Glomerular visceral epithelial cell (primary cell): ENCODE results near the gene DALRD3.

Source experiments
- DNase-seq: peaks from one replicate; pipeline ENCODE4 v3.0.0-alpha.2; 2016; ENCODE audit errors: extremely low spot score

Gene DALRD3

GRCh38 chr3:49017971-49018706 is at the start of gene DALRD3:
Gene DALRD3 (minus strand): TSS chr3:49018580. CDS start chr3:49018564, 16 bp downstream.
- DNase-seq: peak; percentile 66

- DNase-seq: peak; percentile 7
These were observed 39.6 kb upstream of the DALRD3 start for GRCh38 chr3:49058011-49058410.

GRCh38 chr3:49057268-49057667 is 38.9 kb upstream of the DALRD3 start:
- no peak for DNase-seq

GRCh38 chr3:49054344-49054862 is 36.0 kb upstream of the DALRD3 start:
- DNase-seq: no peak

- no peak for DNase-seq
These were observed 35.2 kb upstream of the DALRD3 start for GRCh38 chr3:49053543-49053942.

GRCh38 chr3:49035281-49035680 is 16.9 kb upstream of the DALRD3 start:
- no peak for DNase-seq

GRCh38 chr3:49034650-49035049 is 16.3 kb upstream of the DALRD3 start:
- DNase-seq: no peak

GRCh38 chr3:49032646-49033304 is 14.4 kb upstream of the DALRD3 start:
- DNase-seq: peak; percentile 42

GRCh38 chr3:49030321-49030720 is 11.9 kb upstream of the DALRD3 start:
- DNase-seq: no peak

- DNase-seq: no peak
These were observed 11.1 kb upstream of the DALRD3 start for GRCh38 chr3:49029563-49029884.

- peak; percentile 93 for DNase-seq
These were observed 10.5 kb upstream of the DALRD3 start, which contains the start of gene IMPDH2 for GRCh38 chr3:49028673-49029562. Gene IMPDH2 (minus strand): TSS chr3:49029398. CDS start chr3:49029350, 48 bp downstream.

GRCh38 chr3:49028298-49028672 is 9.9 kb upstream of the DALRD3 start:
- no peak for DNase-seq

- no peak for DNase-seq
These were observed 9.3 kb upstream of the DALRD3 start for GRCh38 chr3:49027634-49028033.

GRCh38 chr3:49026536-49026935 is 8.2 kb upstream of the DALRD3 start:
- DNase-seq: no peak

GRCh38 chr3:49025793-49026520 is 7.6 kb upstream of the DALRD3 start:
- no peak for DNase-seq

GRCh38 chr3:49025005-49025792 is 6.8 kb upstream of the DALRD3 start:
- no peak for DNase-seq

- no peak for DNase-seq
These were observed 6.1 kb upstream of the DALRD3 start for GRCh38 chr3:49024449-49024848.

- no peak for DNase-seq
These were observed 5.4 kb upstream of the DALRD3 start for GRCh38 chr3:49023775-49024174.

GRCh38 chr3:49022688-49023171 is 4.3 kb upstream of the DALRD3 start:
- peak; percentile 35 for DNase-seq
